Neural progenitor cell (in vitro differentiated cells): ENCODE results near the gene NAP1L4. TPM values are rescaled to one million over a fixed set of nuclear protein-coding genes. Genes with fewer than 3 reads are reported as not detected.

Experiments
- DNase-seq: peaks from one replicate; pipeline ENCODE4 v3.0.0-alpha.2; 2016; ENCODE audit warnings: low spot score
- H2AFZ ChIP-seq: fragments of 200-600 bp; sonication (generic); replicated peaks from 2 replicates; pipeline ENCODE4 v1.6.1; 2016; ENCODE audit warnings: antibody characterized with exemption
- H3F3A ChIP-seq: fragments of 200-600 bp; sonication (generic); 2 replicates; pipeline ENCODE4 v1.6.1; 2016; ENCODE audit warnings: antibody characterized with exemption, low read depth
- H3K27ac ChIP-seq: fragments of 200-600 bp; sonication (generic); 2 replicates; pipeline ENCODE4 v1.5.1; 2016; ENCODE audit warnings: mild to moderate bottlenecking
- H3K27me3 ChIP-seq: fragments of 200-600 bp; sonication (generic); 2 replicates; pipeline ENCODE4 v1.6.1; 2016; ENCODE audit warnings: mild to moderate bottlenecking, moderate library complexity
- H3K36me3 ChIP-seq: fragments of 200-600 bp; sonication (generic); 2 replicates; pipeline ENCODE4 v1.5.1; 2016
- H3K4me1 ChIP-seq: fragments of 200-600 bp; sonication (generic); 2 replicates; pipeline ENCODE4 v1.6.1; 2016; ENCODE audit warnings: mixed run types
- H3K4me2 ChIP-seq: fragments of 200-600 bp; sonication (generic); 2 replicates; pipeline ENCODE4 v1.6.1; 2016
- H3K4me3 ChIP-seq: fragments of 200-600 bp; sonication (generic); 2 replicates; pipeline ENCODE4 v1.5.1; 2016
- H3K79me2 ChIP-seq: fragments of 200-600 bp; sonication (generic); 2 replicates; pipeline ENCODE4 v1.6.1; 2016; ENCODE audit warnings: low read depth
- H3K9ac ChIP-seq: fragments of 200-600 bp; sonication (generic); 2 replicates; pipeline ENCODE4 v1.6.1; 2016
- H3K9me3 ChIP-seq: fragments of 200-600 bp; sonication (generic); 2 replicates; pipeline ENCODE4 v1.5.1; 2016; ENCODE audit warnings: low read depth
- H4K20me1 ChIP-seq: fragments of 200-600 bp; sonication (generic); 2 replicates; pipeline ENCODE4 v1.6.1; 2016; ENCODE audit warnings: low read depth
- H3K27ac Mint-ChIP-seq: 3 replicates; pipeline ENCODE4 v1.8.0; 2021; ENCODE audit warnings: mixed read lengths
- H3K27me3 Mint-ChIP-seq: 2 replicates; pipeline ENCODE4 v1.8.0; 2022; ENCODE audit warnings: low read depth, mild to moderate bottlenecking, inconsistent platforms, moderate library complexity, mixed read lengths; ENCODE audit not compliant: insufficient read depth
- H3K36me3 Mint-ChIP-seq: 3 replicates; pipeline ENCODE4 v1.8.0; 2021; ENCODE audit warnings: mixed read lengths
- H3K4me1 Mint-ChIP-seq: 3 replicates; pipeline ENCODE4 v1.8.0; 2021; ENCODE audit warnings: mixed read lengths
- H3K4me3 Mint-ChIP-seq: 3 replicates; pipeline ENCODE4 v1.8.0; 2021; ENCODE audit warnings: mild to moderate bottlenecking, moderate library complexity, mixed read lengths
- H3K9me3 Mint-ChIP-seq: 3 replicates; pipeline ENCODE4 v1.8.0; 2020; ENCODE audit warnings: mixed read lengths
- EZH2 ChIP-seq: fragments of 200-600 bp; sonication (generic); IDR thresholded peaks from 2 replicates; pipeline ENCODE4 v1.6.1; 2017; ENCODE audit warnings: antibody characterized with exemption, mild to moderate bottlenecking, moderate library complexity
- EZH2phosphoT487 ChIP-seq: fragments of 200-600 bp; sonication (generic); IDR thresholded peaks from 2 replicates; pipeline ENCODE4 v1.6.1; 2017; ENCODE audit warnings: antibody characterized with exemption
- total RNA-seq: library from RNA; depleted of rRNA; stranded (reverse); fragments of >200 nt; gene quantifications from 2 replicates; pipeline ENCODE4 v1.2.3, GENCODE V29; 2015; ENCODE audit warnings: low replicate concordance
- TF ChIP-seq, protein P1 (sequence below): fragments of 200-600 bp; sonication (generic); IDR thresholded peaks from 2 replicates; pipeline ENCODE4 v1.5.1; 2017; ENCODE audit warnings: antibody characterized with exemption, mild to moderate bottlenecking

Gene NAP1L4
- total RNA-seq, 1 donor from 2014 or later: 191 TPM

DNA sequence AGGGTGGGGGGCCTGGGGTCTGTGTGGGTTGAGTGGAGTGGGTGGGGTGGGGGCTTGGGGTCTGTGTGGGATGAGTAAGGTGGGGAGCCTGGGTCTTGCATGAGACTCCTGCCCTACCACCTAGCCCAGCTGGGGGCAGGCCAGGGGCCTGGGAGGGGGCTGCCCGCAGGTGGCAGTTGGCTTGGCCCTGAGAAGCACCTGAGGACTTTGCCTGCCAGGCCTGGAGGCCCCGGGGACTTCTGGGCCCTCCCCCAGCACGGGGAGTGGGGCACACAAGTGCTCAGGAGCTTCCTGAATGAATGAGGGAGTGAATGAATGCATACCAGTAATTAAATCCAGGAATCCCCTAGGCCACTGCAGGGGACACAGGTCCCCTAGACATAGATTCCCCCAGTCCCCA, 69.5 kb downstream of the NAP1L4 start:
- Mint-ChIP-seq H3K27ac (no peak overlapping the region), H3K4me1 (no peaks in the 10 kb centered on the region), H3K27me3 (peaks cover 8% of the 10 kb centered on the region), H3K4me3 (no peak overlapping the region), H3K36me3 (no peaks in the 10 kb centered on the region), H3K9me3 (peaks cover 3% of the 10 kb centered on the region)
- Histone ChIP-seq H3K27ac (no peak overlapping the region), H3K9me3 (no peaks in the 10 kb centered on the region), H3F3A (no peaks in the 10 kb centered on the region), H3K4me3 (no peak overlapping the region), H3K9ac (no peak overlapping the region), H3K27me3 (peaks cover 14% of the 10 kb centered on the region), H2AFZ (no peak overlapping the region), H3K4me1 (no peaks in the 10 kb centered on the region), H3K4me2 (no peak overlapping the region), H3K36me3 (no peaks in the 10 kb centered on the region), H4K20me1 (no peaks in the 10 kb centered on the region), H3K79me2 (no peaks in the 10 kb centered on the region)
- TF ChIP-seq EZH2phosphoT487 (no peak), EZH2 (no peak)
- TF ChIP-seq, protein P1, sequence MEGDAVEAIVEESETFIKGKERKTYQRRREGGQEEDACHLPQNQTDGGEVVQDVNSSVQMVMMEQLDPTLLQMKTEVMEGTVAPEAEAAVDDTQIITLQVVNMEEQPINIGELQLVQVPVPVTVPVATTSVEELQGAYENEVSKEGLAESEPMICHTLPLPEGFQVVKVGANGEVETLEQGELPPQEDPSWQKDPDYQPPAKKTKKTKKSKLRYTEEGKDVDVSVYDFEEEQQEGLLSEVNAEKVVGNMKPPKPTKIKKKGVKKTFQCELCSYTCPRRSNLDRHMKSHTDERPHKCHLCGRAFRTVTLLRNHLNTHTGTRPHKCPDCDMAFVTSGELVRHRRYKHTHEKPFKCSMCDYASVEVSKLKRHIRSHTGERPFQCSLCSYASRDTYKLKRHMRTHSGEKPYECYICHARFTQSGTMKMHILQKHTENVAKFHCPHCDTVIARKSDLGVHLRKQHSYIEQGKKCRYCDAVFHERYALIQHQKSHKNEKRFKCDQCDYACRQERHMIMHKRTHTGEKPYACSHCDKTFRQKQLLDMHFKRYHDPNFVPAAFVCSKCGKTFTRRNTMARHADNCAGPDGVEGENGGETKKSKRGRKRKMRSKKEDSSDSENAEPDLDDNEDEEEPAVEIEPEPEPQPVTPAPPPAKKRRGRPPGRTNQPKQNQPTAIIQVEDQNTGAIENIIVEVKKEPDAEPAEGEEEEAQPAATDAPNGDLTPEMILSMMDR: no peak
- DNase-seq: no peak

DNA sequence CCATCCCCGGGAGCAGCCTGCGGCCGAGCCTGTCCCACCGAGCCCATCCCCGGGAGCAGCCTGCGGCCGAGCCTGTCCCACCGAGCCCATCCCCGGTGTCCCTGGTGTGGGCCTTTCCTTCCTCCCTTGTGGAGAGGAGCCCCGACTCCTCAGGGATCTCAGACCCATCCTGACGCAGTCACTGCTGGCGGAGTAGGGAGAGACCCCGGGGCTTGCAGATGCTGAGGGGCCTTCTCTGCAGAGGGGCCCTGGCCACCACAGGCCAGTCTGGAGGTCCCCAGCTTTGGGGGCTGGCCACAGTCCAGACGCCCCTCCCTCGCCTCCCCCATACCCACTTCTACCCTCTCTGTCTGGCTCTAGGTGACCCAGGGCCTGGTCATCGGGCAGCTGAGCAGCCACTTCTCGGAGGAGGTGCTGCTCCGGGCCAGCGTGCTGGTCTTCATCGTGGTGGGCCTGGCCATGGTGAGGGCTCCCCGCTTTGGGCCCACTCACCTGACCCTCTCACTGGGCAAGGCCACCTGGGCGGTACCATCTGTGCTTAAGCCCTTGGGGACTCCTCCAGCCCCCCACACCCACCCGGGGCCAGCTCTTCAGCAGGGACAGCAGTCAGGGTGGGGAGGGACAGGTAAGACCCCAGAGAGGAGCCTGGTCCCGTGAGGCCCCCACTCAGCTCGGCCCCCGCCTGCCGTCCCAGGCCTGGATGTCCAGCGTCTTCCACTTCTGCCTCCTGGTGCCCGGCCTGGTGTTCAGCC, 70.2 kb downstream of the NAP1L4 start:
- no peak overlapping the region for H3K9ac ChIP-seq
- no peak overlapping the region for H2AFZ ChIP-seq
- H4K20me1 ChIP-seq: no peaks in the 10 kb centered on the region
- H3K4me3 ChIP-seq: no peak overlapping the region
- peaks cover 2% of the 10 kb centered on the region for H3K27me3 Mint-ChIP-seq
- TF ChIP-seq EZH2 (no peak), EZH2phosphoT487 (no peak)
- TF ChIP-seq, protein P1: no peak
- H3K27ac ChIP-seq: no peak overlapping the region
- no peaks in the 10 kb centered on the region for H3K4me1 Mint-ChIP-seq
- H3K4me2 ChIP-seq: no peak overlapping the region
- no peaks in the 10 kb centered on the region for H3K36me3 ChIP-seq
- no peaks in the 10 kb centered on the region for H3K79me2 ChIP-seq
- no peak overlapping the region for H3K27ac Mint-ChIP-seq
- no peak overlapping the region for H3K4me3 Mint-ChIP-seq
- H3K9me3 ChIP-seq: no peaks in the 10 kb centered on the region
- DNase-seq: no peak
- no peaks in the 10 kb centered on the region for H3F3A ChIP-seq
- H3K36me3 Mint-ChIP-seq: no peaks in the 10 kb centered on the region
- H3K4me1 ChIP-seq: no peaks in the 10 kb centered on the region
- H3K27me3 ChIP-seq: peaks cover 7% of the 10 kb centered on the region
- H3K9me3 Mint-ChIP-seq: no peaks in the 10 kb centered on the region

DNA sequence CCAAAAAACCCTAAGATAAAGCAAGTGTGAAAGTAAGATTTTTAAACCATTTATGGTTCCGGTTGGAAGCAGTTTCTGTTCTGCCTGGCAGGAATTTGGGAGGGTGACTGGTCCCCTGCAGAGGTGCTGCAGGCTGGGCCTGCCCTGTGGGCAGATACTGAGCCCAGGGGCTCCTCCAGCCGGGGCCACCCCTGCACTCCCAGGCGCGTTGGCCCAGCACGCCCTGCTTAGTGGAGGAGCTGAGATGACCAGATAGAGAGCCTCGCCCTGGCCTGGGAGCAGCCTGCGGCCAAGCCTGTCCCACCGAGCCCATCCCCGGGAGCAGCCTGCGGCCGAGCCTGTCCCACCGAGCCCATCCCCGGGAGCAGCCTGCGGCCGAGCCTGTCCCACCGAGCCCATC, 70.9 kb downstream of the NAP1L4 start:
- H3K36me3 Mint-ChIP-seq: no peaks in the 10 kb centered on the region
- Histone ChIP-seq H3K27ac (no peak overlapping the region), H3K9ac (no peak overlapping the region), H3K4me2 (no peak overlapping the region), H3K4me1 (no peaks in the 10 kb centered on the region), H3K79me2 (no peaks in the 10 kb centered on the region), H3K4me3 (no peak overlapping the region), H3K27me3 (peaks cover under 1% of the 10 kb centered on the region), H3F3A (no peaks in the 10 kb centered on the region), H3K36me3 (no peaks in the 10 kb centered on the region), H3K9me3 (no peaks in the 10 kb centered on the region), H4K20me1 (no peaks in the 10 kb centered on the region), H2AFZ (no peak overlapping the region)
- no peak for DNase-seq
- no peak overlapping the region for H3K4me3 Mint-ChIP-seq
- TF ChIP-seq EZH2 (no peak), EZH2phosphoT487 (no peak)
- TF ChIP-seq, protein P1: no peak
- no peaks in the 10 kb centered on the region for H3K9me3 Mint-ChIP-seq
- no peaks in the 10 kb centered on the region for H3K27me3 Mint-ChIP-seq
- no peaks in the 10 kb centered on the region for H3K4me1 Mint-ChIP-seq
- no peak overlapping the region for H3K27ac Mint-ChIP-seq
